A673 (cell line): ENCODE results near the gene ZNRF3. TPM values are rescaled to one million over a fixed set of nuclear protein-coding genes. Genes with fewer than 3 reads are reported as not detected.

Source experiments
- BruUV-seq: library from RNA; stranded (reverse); fragments of 400-500 nt; replicated peaks from 2 replicates; lab custom pipeline; 2021; lab: Mats Ljungman, UMichigan
- CTCF ChIA-PET: fragments of 300-600 bp; sonication (Branson Sonifier 250); formaldehyde crosslinking; loops from one replicate; lab custom pipeline; 2022; ENCODE audit warnings: antibody characterized with exemption; lab: Charles Lee
- POLR2A ChIA-PET: fragments of 300-600 bp; sonication (Branson Sonifier 250); formaldehyde crosslinking; loops from one replicate; lab custom pipeline; 2022; ENCODE audit warnings: antibody characterized with exemption; ENCODE audit not compliant: low non-redundant PET; lab: Charles Lee
- DNase-seq: peaks from one replicate; pipeline ENCODE4 v3.0.0-alpha.2; 2015; ENCODE audit warnings: low spot score
- H3K27ac ChIP-seq: fragments of 200-600 bp; sonication (generic); 2 replicates; pipeline ENCODE4 v1.5.1; 2016; ENCODE audit warnings: mixed run types, low read depth, mild to moderate bottlenecking, mixed read lengths, antibody characterized with exemption, low read length; ENCODE audit not compliant: poor library complexity, severe bottlenecking
- H3K27me3 ChIP-seq: fragments of 200-600 bp; sonication (generic); replicated peaks from 2 replicates; pipeline ENCODE4 v1.6.1; 2017; ENCODE audit warnings: mixed run types, low read depth, mild to moderate bottlenecking, mixed read lengths, antibody characterized with exemption, low read length; ENCODE audit not compliant: insufficient read depth, poor library complexity
- H3K36me3 ChIP-seq: fragments of 200-600 bp; sonication (generic); 2 replicates; pipeline ENCODE4 v1.6.1; 2016; ENCODE audit warnings: mixed run types, mild to moderate bottlenecking, mixed read lengths, antibody characterized with exemption, low read length; ENCODE audit not compliant: insufficient read depth, poor library complexity, severe bottlenecking
- H3K4me1 ChIP-seq: fragments of 200-600 bp; sonication (generic); 2 replicates; pipeline ENCODE4 v1.6.1; 2017; ENCODE audit warnings: mixed run types, mild to moderate bottlenecking, mixed read lengths, antibody characterized with exemption, low read length; ENCODE audit not compliant: insufficient read depth, poor library complexity, severe bottlenecking
- H3K4me3 ChIP-seq: fragments of 200-600 bp; sonication (generic); 2 replicates; pipeline ENCODE4 v1.5.1; 2016; ENCODE audit warnings: low read depth, mixed run types, mild to moderate bottlenecking, mixed read lengths, low read length; ENCODE audit not compliant: poor library complexity, severe bottlenecking
- H3K9me3 ChIP-seq: fragments of 200-600 bp; sonication (generic); 2 replicates; pipeline ENCODE4 v1.6.1; 2016; ENCODE audit warnings: mixed run types, low read depth, mild to moderate bottlenecking, mixed read lengths, antibody characterized with exemption, low read length; ENCODE audit not compliant: poor library complexity, severe bottlenecking
- CTCF ChIP-seq: fragments of 300-800, 200-600 bp; sonication (generic); conservative IDR thresholded peaks from 2 replicates; pipeline ENCODE4 v1.5.1; 2017; ENCODE audit warnings: low read depth, mild to moderate bottlenecking, antibody characterized with exemption, low read length, moderate library complexity, mixed read lengths
- EZH2 ChIP-seq: fragments of 200-600 bp; sonication (generic); IDR thresholded peaks from 2 replicates; pipeline ENCODE4 v1.6.1; 2017; ENCODE audit warnings: borderline replicate concordance, low read depth, mild to moderate bottlenecking, mixed read lengths, antibody characterized with exemption, low read length; ENCODE audit not compliant: poor library complexity, severe bottlenecking
- intact Hi-C: fragments of 100-400 bp; cut with micrococcal nuclease; formaldehyde crosslinking; loops from one replicate; pipeline ENCODE4 v1.10.0; 2022; ENCODE audit not compliant: unreplicated experiment
- total RNA-seq: library from RNA; stranded (reverse); gene quantifications from 2 replicates; pipeline ENCODE4 v1.2.3, GENCODE V29; 2021

The ZNRF3 gene
- total RNA-seq, 1 experiment from 2014 or later = 11.9 TPM

GRCh38 chr22:28955817-28956216 lies 72.4 kb downstream of the ZNRF3 start:
- no TSS peak for BruUV-seq
- TF ChIP-seq CTCF = no peak
- TF ChIP-seq EZH2 = no peak
- CTCF ChIA-PET = no interaction called here
- no peaks in the 10 kb centered on the region for H3K36me3 ChIP-seq
- no peaks in the 10 kb centered on the region for H3K27me3 ChIP-seq
- no peak for DNase-seq
- H3K4me1 ChIP-seq = peaks cover 20% of the 10 kb centered on the region
- no peak overlapping the region for H3K4me3 ChIP-seq
- H3K9me3 ChIP-seq = no peaks in the 10 kb centered on the region
- H3K27ac ChIP-seq = no peak overlapping the region
- intact Hi-C loops = no loop called here
- POLR2A ChIA-PET = no interaction called here

GRCh38 chr22:28956506-28956905 lies 73.1 kb downstream of the ZNRF3 start:
- no peaks in the 10 kb centered on the region for H3K36me3 ChIP-seq
- H3K27me3 ChIP-seq = no peaks in the 10 kb centered on the region
- H3K27ac ChIP-seq = no peak overlapping the region
- ChIA-PET CTCF (no interaction called here), POLR2A (no interaction called here)
- H3K9me3 ChIP-seq = no peaks in the 10 kb centered on the region
- intact Hi-C loops = no loop called here
- no peak for DNase-seq
- H3K4me1 ChIP-seq = peaks cover 20% of the 10 kb centered on the region
- no TSS peak for BruUV-seq
- TF ChIP-seq CTCF (no peak), EZH2 (no peak)
- no peak overlapping the region for H3K4me3 ChIP-seq

- Histone ChIP-seq H3K36me3 (no peaks in the 10 kb centered on the region), H3K9me3 (no peaks in the 10 kb centered on the region), H3K4me1 (peaks cover under 1% of the 10 kb centered on the region), H3K27ac (no peak overlapping the region), H3K27me3 (no peaks in the 10 kb centered on the region), H3K4me3 (no peak overlapping the region)
- CTCF ChIA-PET = no interaction called here
- no peak for TF ChIP-seq EZH2
- TF ChIP-seq CTCF = no peak
- BruUV-seq = no TSS peak
- POLR2A ChIA-PET = no interaction called here
- intact Hi-C loops = no loop called here
- no peak for DNase-seq
Measured at GRCh38 chr22:28958611-28959010, 75.2 kb downstream of the ZNRF3 start.
